ENCODE measurements around the gene MATR3.
"Not testable (repeated sequence)": the region's sequence is repeated elsewhere in the genome, so short reads cannot be mapped to it uniquely, and the experiment has no call there.

MATR3 gene, protein sequence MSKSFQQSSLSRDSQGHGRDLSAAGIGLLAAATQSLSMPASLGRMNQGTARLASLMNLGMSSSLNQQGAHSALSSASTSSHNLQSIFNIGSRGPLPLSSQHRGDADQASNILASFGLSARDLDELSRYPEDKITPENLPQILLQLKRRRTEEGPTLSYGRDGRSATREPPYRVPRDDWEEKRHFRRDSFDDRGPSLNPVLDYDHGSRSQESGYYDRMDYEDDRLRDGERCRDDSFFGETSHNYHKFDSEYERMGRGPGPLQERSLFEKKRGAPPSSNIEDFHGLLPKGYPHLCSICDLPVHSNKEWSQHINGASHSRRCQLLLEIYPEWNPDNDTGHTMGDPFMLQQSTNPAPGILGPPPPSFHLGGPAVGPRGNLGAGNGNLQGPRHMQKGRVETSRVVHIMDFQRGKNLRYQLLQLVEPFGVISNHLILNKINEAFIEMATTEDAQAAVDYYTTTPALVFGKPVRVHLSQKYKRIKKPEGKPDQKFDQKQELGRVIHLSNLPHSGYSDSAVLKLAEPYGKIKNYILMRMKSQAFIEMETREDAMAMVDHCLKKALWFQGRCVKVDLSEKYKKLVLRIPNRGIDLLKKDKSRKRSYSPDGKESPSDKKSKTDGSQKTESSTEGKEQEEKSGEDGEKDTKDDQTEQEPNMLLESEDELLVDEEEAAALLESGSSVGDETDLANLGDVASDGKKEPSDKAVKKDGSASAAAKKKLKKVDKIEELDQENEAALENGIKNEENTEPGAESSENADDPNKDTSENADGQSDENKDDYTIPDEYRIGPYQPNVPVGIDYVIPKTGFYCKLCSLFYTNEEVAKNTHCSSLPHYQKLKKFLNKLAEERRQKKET

DNA sequence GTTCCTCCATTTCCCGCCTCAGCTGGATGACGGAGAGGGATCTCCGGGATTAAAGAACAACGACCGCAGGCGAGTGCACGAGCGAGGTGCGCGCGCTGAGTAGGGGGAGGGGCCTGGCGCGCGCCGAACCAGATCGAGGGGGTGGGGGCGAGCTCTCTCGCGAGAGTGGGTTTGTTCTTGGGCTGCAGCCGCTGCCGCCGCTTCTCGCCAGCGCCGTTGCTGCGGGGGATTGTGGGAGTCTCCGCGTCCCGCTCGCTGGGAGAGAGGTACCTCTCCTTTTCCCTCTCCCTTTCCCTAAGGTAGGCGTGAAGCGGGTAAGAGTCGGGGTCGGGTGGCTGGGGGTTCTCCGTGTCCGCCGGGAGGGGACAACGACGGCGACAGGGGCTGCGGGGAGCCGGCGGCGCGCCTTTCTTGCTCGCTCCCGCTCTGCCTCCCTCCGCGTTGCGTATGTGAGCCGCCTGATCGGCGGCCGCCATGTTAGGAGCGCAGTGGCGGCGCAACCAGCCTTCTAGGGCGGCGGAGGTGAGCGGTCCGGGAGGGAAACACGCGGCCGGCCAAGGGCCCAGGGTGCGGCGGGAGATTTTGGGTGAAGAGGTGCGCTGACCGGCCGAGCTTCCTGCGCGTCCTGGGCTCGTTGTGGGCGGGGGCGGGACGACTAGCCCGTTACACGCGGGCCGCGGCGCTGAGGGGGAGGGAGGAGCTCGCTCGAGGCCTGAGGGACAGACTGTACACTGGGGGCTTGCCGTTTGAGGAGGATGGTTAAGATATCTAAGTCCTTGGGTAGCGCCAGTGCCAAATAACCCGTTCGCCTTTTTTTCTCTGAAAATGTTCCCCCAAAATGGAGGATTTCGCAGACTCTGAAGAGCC, at the start of gene MATR3:
TSS of gene MATR3 (plus strand) at position 234 of the 867 bp plus-strand sequence. CDS start 13,676 bp downstream, outside the sequence.
- peak; percentile 86 to 91 for DNase-seq (ENCODE audit: low read depth in 2 of 2)

DNA sequence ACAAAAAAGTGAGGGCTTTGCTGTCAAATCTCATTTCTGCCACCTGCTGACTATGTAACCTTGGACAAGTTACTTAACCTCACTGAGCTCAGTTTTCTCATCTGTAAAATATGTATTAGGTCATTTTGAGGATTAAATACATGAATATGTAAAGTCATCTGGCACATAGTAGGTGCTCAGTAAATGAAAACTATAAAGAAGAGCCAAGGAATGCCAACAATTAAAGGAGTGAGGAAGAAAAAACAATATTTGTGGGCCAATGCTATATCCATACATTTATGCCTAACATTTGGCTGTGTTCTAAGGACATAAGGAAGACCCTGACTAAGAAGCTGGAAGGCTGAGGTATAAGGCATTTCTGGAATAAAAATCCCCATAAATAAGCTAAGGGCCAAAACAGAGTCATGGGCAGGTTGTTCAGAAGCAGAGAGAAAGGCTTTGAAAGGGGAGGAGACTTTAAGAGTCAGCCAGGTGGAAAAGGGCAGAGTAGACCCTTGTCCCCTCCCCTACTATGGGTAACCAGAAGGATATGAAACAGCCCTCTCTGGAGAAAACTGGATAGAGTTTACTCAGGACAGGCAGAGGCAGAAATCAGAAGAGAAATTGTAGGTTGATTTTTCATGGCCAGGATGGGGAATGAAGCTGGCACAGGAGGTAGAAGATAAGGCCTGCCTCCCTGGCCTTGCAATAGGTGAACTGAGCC, 47.8 kb upstream of the MATR3 start:
- DNase-seq (ENCODE audit: low read depth in 2 of 2) = no peak

DNA sequence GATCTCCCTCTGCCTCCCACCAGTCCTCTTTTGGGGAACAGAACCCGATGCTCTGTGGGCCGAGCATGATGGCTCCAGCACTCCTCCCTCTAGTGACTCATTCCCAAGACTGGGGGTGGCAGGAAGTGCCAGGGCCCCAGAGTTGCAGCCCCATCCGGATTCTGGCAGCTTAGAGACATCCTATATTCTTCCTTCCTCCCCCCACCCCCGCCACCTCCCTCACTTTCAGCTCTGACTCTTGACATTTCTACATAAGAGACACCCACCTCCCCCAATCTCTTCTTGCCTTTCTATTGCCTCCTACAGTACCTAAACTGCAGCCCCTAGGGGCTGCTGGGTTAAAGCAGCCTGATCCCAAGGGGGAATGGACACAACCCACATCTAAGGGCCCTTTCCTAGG, 47.1 kb upstream of the MATR3 start:
- DNase-seq (ENCODE audit: low read depth in 2 of 2) = peak; percentile 38 to 39

DNA sequence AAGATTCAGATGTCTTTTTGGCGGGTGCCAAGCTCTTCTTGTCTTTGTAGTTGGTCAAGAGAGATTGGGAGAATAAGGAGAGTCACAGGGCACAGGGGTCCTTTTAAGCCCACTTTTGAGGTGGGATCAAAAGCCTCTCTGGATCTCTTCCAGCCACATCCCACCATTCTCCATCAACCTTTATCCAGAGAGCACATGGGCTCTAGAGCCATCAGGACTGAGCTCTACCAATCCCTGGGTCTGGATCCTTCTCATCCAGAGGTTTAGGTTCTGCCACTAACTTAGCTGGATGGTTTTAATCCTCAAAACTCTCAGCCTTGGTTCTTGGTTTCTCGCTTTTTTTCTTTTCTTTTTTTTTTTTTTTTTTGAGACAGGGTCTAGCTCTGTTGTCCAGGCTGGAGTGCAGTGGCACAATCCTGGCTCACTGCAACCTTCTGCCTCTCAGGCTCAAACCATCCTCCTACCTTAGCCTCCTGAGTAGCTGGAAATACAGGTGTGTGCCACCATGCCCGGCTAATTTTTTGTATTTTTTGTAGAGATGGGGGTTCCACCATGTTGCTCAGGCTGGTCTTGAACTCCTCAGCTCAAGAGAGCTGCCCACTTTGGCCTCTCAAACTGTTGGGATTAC, 44.6 kb upstream of the MATR3 start:
- DNase-seq (ENCODE audit: low read depth in 2 of 2) = no peak

DNA sequence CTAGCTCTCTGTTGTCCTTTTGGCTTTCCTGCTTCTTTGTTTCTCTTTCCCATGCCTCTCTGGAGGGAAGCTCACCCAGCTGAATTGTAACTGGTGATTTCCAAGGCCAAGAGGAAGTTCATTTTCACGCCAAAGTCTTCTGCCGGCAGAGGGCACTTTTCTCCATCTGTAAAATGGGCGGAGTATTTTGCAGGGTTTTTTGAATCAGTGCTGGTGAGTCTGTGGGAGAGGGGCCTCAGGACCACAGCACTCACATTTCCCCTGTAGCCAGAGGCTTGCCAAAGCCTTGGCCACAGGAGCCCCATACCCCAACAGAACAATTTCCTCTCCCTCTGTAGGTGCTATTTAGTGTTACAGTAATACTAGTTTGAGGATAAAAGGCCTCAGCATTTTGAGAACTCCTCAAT, 42.3 kb upstream of the MATR3 start:
- DNase-seq (ENCODE audit: low read depth in 2 of 2) = peak in 1 of 2 donors; percentile 12

DNA sequence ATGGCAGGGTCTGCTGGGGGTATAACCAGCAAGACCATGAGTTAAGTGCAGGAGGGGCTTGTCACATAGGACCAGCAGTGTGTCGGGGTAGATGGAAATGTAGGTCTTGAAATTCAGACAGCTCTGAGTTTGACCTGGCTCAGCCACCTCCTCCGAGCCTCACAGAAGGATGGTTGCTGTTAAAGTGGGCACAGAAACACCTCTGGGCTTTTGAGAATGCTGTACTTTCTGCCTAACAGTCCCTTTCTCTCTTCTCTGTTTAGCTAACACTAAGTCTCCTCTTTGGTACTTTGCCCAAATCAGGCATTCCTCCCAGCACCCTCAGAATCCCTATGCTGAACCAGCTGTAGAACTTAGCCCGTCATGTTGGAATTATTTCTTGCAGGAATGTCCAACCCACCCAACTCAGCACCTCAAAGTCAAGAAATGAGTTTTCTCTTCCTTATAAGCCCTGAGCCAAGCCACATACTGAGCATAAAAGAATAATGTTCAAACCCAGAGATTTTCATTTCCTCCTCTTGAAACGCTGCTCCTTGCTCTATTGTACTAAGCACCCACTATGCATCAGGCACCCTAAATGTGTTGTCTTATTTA, 41.7 kb upstream of the MATR3 start:
- no peak for DNase-seq (ENCODE audit: low read depth in 2 of 2)

DNA sequence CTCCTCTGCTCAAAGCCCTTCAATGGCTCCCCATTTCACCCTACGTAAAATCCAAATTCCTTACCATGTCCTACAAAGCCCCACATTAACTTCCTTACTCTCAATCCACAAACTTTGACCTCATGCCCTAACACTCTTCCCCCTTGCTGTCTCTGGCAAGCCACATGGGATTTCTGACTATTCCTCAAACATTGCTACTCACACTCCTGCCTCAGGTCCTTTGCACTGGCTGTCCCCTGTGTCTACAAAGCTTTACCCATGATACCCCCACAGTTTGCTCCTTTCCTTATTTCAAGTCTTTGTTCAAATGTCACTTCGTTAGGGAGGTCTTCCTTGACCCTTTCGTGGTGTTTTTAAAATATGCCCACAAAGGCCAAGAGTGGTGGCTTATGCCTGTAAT, 40.4 kb upstream of the MATR3 start:
- no peak for DNase-seq (ENCODE audit: low read depth in 2 of 2)

DNA sequence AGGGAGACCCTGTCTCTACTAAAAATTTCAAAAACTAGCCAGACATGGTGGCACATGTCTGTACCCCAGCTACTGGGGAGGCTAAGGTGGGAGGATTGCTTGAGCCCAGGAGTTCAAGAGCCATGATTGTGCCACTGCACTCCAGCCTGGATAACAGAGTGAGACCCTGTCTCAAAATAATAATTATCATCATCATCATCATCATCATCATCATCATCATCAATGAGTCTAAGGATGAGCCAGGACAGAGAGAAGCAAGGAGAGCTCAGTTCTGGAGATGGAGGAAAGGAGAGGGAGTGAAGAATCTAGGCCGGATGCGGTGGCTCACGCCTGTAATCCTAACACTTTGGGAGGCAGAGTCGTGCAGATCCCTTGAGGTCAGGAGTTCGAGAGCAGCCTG, 36.7 kb upstream of the MATR3 start:
- no peak for DNase-seq (ENCODE audit: low read depth in 2 of 2)

DNA sequence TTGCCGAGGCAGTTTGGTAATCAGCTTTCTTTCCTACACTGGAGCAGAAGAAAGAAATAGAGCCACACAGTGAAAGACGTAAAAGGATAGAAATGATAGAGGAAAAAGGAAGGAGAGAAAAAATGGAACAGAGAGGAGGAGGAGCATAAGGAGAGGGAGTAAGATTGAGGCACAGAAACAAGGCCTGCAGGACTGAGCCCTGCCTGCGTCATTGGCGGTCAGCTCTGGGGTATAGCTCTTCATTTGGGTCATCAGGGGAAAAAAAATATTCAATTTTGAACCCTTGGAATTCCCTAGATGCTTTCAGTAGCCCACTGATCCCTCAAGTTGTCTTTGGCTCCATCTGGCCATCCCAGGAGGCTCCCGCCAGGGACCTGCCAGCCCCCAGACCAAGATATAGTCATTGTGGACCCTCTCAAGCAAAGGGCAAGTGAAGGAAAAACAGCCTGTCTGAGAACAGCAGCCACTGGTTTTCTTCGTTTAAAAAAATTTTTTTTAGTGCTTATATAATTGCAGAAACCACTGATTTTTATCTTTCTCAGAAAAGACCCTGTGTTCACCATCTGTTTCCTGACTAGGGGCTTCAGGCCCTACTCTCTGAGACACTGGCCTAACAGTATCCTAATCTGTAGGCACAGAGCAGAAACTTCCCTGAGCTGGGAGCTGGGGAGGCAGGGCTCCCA, 31.3 kb upstream of the MATR3 start:
- no peak for DNase-seq (ENCODE audit: low read depth in 2 of 2)

DNA sequence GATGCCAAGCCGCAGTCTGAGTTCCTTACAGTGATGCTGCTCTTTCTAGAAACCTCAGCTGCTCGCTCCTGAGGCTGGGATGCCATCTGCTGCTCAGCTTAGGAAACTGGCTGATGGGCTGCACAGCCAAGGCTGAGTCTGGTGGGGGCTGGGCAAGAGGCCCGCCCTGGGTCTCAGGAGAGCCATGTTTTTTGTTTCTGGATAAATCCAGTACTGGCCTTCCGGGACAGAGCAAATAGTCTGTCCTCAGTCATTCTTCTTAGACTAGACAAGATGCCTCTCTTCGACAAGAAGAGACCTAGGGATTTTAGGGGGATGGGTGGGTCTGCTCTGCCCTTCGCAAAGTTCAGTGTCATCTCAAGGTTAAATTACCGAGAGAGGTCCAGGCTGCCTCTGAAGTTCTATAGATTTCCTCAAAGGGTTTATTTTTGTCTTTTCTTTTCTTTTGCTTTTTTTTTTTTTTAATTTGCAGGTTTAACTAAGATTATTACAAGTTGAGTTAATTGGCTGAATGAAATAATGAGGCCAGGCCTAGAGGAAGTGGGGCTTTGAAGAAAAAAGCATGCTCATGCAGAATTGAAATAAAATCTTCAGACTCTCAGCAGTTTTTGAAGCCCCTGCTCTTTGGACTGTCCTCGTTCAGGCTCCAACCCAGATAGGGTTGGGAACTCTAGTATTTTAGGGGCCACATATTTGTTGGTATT, 30.6 kb upstream of the MATR3 start:
- DNase-seq (ENCODE audit: low read depth in 2 of 2) = peak; percentile 50 to 53

DNA sequence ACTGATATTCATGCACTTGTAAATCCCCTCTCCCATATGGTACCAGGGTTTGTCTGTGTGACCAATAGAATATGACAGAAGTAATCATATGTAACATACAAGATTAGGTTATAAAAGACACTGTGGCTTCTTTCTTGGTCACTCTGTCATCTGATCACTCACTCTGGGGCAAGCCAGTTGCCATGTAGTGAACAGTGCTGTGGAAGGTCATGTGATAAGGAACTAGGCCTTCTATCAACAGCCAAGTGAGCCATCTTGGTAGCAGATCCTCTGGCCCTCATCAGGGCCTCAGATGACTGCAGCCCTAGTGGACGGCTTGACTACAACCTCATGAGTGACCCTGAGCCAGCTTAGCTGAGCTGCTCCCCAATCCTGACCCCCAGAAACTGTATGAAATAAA, 30.0 kb upstream of the MATR3 start:
- no peak for DNase-seq (ENCODE audit: low read depth in 2 of 2)

DNA sequence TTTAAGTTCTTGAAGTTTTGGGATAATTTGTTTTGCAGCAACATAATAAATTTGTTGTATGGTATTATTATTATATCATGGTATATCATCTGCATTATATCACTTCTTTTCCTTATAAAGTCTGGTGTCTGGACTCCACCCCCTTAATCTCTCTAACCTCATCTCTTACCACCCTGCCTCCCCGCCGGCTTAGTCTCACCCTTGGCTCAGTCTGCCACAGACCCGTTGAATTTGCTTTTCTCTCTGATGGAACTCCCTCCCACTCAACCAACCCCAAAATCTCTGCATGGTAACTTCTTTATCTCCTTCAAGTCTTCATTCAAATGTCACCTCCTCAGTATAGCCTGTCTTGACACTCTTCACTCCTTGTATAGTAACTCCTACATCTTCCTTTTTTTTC, 29.6 kb upstream of the MATR3 start:
- no peak for DNase-seq (ENCODE audit: low read depth in 2 of 2)

DNA sequence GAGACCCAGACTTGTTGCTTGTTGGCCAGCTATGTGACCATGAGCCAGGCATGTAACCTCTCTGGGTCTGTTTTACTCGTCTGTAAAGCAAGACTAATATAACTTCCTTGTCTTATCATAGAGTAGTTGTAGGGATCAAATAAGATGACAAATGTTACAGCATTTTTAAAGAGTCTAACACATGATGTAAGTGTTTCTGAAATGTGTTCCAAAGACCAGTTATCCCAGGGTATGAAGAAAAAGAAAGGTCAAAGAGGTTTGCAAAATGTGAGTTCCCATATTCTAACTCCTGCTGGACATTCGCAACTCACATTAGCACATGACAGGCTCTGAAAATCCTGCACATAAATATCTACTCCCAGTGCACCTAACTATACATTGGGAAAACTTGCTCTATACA, 28.5 kb upstream of the MATR3 start:
- no peak for DNase-seq (ENCODE audit: low read depth in 2 of 2)

DNA sequence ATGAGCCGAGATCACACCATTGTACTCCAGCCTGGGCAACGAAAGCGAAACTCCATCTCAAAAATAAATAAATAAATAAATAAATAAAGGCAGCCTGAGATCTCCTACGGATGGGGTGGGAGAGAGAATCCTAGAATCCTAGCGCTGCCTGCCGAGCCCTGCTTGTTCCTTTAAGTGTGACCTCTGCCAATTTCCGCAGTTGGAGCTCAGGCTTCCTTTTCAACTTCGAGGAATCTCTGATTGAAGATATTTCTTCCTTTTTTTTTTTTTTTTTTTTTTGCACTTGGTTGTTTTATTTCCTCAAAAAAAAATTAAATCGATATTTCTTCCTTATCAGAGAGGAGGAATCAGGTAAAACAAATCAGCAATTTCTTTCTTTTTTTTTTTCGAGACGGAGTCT, 27.3 kb upstream of the MATR3 start:
- DNase-seq (ENCODE audit: low read depth in 2 of 2) = no peak

DNA sequence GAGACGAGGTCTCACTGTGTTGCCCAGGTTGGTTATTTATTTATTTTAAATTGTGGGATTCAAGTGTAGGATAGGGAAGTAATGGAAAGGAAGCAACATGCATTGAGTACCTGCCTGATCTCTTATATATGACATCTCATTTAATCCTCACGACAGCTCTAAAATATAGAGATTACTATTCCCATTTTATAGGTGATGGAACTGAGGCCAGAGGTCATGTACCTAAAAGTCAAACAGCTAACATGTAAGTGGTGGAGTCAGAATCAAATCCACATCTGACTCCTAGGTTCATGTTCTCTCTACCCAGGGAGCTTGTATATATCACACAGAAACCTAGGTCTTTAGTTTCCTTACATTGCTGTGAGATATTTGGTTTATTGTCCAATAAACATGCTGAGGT, 26.1 kb upstream of the MATR3 start:
- no peak for DNase-seq (ENCODE audit: low read depth in 2 of 2)

DNA sequence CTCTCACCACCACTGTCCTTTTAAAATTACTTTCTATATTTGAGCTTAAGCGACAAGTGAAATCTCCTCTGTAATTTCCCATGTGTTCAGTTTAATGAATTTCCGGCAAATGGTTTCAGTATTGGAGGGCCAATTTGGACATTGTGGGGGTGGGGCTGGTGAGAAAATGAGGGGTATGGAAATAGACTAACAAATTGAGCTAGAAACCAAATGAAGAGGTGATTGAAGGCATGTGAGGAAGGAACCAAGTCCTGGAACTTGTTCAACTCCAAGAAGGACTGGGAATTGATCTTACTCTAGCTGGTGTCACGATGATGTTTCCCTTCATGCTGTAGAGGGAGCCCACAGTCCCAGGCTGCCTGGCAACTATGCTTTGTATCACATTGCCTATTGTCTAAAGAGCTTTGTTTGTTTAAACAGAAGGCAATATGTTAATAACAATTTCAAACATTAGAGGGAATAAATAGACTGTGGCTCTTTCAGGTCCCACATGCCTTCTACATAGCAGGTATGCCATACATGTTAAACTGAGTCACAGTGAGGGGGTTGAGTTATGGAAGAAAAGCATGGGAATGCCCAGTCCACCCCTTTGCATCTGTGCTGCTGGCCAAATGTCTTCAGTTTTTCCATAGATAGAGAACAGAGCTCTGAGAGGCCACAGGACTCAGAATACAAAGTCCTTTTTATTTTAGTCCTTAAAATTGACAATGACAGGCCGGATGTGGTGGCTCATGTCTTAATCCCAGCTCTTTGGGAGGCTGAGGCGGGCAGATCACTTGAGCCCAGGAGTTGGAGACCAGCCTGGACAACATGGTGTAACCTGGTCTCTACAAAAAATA, 25.0 kb upstream of the MATR3 start:
- no peak for DNase-seq (ENCODE audit: low read depth in 2 of 2)

DNA sequence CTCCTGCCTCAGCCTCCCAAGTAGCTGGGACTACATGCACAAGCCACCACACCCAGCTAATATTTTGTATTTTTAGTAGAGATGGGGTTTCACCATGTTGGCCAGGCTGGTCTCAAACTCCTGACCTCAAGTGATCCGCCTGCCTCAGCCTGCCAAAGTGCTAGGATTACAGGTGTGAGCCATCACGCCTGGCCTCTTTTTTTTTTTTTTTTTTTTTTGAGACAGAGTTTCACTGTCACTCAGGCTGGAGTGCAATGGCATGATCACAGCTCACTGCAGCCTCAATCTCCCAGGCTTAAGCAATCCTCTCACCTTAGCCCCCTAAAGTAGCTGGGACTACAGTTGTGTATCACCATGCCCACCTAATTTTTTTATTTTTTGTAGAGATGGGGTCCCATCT, 22.8 kb upstream of the MATR3 start:
- DNase-seq (ENCODE audit: low read depth in 2 of 2) = not testable (repeated sequence)
